HepG2 (cell line): ENCODE results near the gene TPM1. TPM values are rescaled to one million over a fixed set of nuclear protein-coding genes. Genes with fewer than 3 reads are reported as not detected.

ENCODE experiments used
- ATAC-seq: fragments of 200-7000 bp; cut with Tn5 transposase; 3 replicates; pipeline ENCODE4 v1.9.1; 2020; ENCODE audit warnings: mild to moderate bottlenecking, moderate library complexity
- BruUV-seq: library from RNA; stranded (reverse); fragments of 400-500 nt; replicated peaks from 2 replicates; lab custom pipeline; 2021; lab: Mats Ljungman, UMichigan
- CTCF ChIA-PET: fragments of 300-600 bp; formaldehyde crosslinking; extraction: SDS; loops from one replicate; lab custom pipeline; 2021; ENCODE audit warnings: low total read pairs, inconsistent platforms, low intra/inter-chr PET ratio; lab: Yijun Ruan, JAX
- POLR2A ChIA-PET: fragments of 350-600 bp; sonication (Branson Sonifier 250); formaldehyde crosslinking; loops from one replicate; lab custom pipeline; 2020; ENCODE audit warnings: antibody characterized with exemption, inconsistent platforms; lab: Yijun Ruan, JAX
- DNase-seq: peaks from one replicate; pipeline ENCODE4 v3.0.0-alpha.2; 2015; ENCODE audit warnings: low spot score
- FAIRE-seq: peaks from 3 replicates; lab custom pipeline; 2011; peaks lifted over from hg19 to GRCh38; lab: Jason Lieb, UNC
- H2AFZ ChIP-seq: one replicate; pipeline ENCODE4 v1.6.1; 2011; ENCODE audit warnings: low read length, inconsistent platforms
- H3K27ac ChIP-seq: fragments of 300-600 bp; 3 replicates; pipeline ENCODE4 v1.8.0; 2011; ENCODE audit warnings: mixed run types, mild to moderate bottlenecking, mixed read lengths, low read length, inconsistent platforms; ENCODE audit not compliant: insufficient read depth; ENCODE audit errors: extremely low read length
- H3K27me3 ChIP-seq, 2 experiments: fragments of 200-600 bp in 1 of 2; 2 replicates in 1 of 2; 3 replicates in 1 of 2; pipeline versions ENCODE4 v1.6.0 to v1.8.0; 2011; ENCODE audit warnings: low read length in 2 of 2, mild to moderate bottlenecking in 2 of 2, moderate library complexity in 2 of 2, inconsistent platforms in 1 of 2; ENCODE audit not compliant: insufficient read depth in 2 of 2, control insufficient read depth in 1 of 2
- H3K36me3 ChIP-seq, 2 experiments: fragments of 200-600 bp in 1 of 2; replicated peaks in 1 of 2; 2 replicates in 1 of 2; 3 replicates in 1 of 2; pipeline versions ENCODE4 v1.5.1 to v1.8.0; 2011; ENCODE audit warnings: low read length in 2 of 2, inconsistent platforms in 1 of 2; ENCODE audit not compliant: insufficient read depth in 2 of 2, control insufficient read depth in 1 of 2
- H3K4me1 ChIP-seq: 2 replicates; pipeline ENCODE4 v1.5.1; 2012; ENCODE audit warnings: low read length, inconsistent platforms; ENCODE audit not compliant: insufficient read depth
- H3K4me2 ChIP-seq: 2 replicates; pipeline ENCODE4 v1.6.0; 2011; ENCODE audit warnings: low read depth, low read length, inconsistent platforms
- H3K4me3 ChIP-seq, 3 experiments: fragments of 200-600 bp in 1 of 3; sonication (generic), shearing (Covaris generic) in 1 of 3; replicated peaks in 1 of 3; 2 replicates each; pipeline ENCODE4 v1.5.1; 2011 to 2016; ENCODE audit warnings: low read length in 3 of 3, inconsistent platforms in 2 of 3, low read depth in 2 of 3, mild to moderate bottlenecking in 2 of 3, control low read depth in 1 of 3, mixed read lengths in 1 of 3; ENCODE audit not compliant: insufficient read depth in 1 of 3
- H3K79me2 ChIP-seq: one replicate; pipeline ENCODE4 v1.6.1; 2011; ENCODE audit warnings: low read length, inconsistent platforms; ENCODE audit not compliant: insufficient read depth
- H3K9ac ChIP-seq: 2 replicates; pipeline ENCODE4 v1.6.0; 2011; ENCODE audit warnings: mild to moderate bottlenecking, low read depth, low read length, inconsistent platforms; ENCODE audit not compliant: insufficient read depth
- H3K9me3 ChIP-seq: 2 replicates; pipeline ENCODE4 v1.5.1; 2012; ENCODE audit warnings: mild to moderate bottlenecking, low read length
- H4K20me1 ChIP-seq: 2 replicates; pipeline ENCODE4 v1.6.0; 2011; ENCODE audit warnings: inconsistent platforms, mild to moderate bottlenecking, low read length, moderate library complexity; ENCODE audit not compliant: insufficient read depth
- ATAD3A ChIP-seq: sonication (generic); formaldehyde crosslinking; IDR thresholded peaks from 2 replicates; pipeline ENCODE4 v1.4.0; 2020; ENCODE audit warnings: missing genetic modification reagents
- EP300 ChIP-seq, 3 experiments: sonication (generic) in 1 of 3; formaldehyde crosslinking in 1 of 3; IDR thresholded peaks; 2 replicates each; pipeline versions ENCODE4 v1.5.1 to v1.6.1; 2011 to 2020; ENCODE audit warnings: low read depth in 2 of 3, low read length in 2 of 3, borderline replicate concordance in 1 of 3, improper control_type of control experiment in 1 of 3, mild to moderate bottlenecking in 1 of 3, missing genetic modification reagents in 1 of 3, moderate library complexity in 1 of 3
- KLF15 ChIP-seq: sonication (generic); formaldehyde crosslinking; IDR thresholded peaks from 2 replicates; pipeline ENCODE4 v1.8.1; 2023; ENCODE audit warnings: borderline replicate concordance, mild to moderate bottlenecking, inconsistent platforms, missing genetic modification reagents, mixed read lengths
- MEIS1 ChIP-seq: sonication (generic); formaldehyde crosslinking; IDR thresholded peaks from 2 replicates; pipeline ENCODE4 v1.9.0; 2021; ENCODE audit warnings: mild to moderate bottlenecking, missing genetic modification reagents, moderate library complexity, borderline replicate concordance
- NFE2L1 ChIP-seq: sonication (generic); formaldehyde crosslinking; IDR thresholded peaks from 2 replicates; pipeline ENCODE4 v1.4.0; 2020; ENCODE audit warnings: missing genetic modification reagents, mild to moderate bottlenecking, borderline replicate concordance
- RARG ChIP-seq: sonication (generic); formaldehyde crosslinking; IDR thresholded peaks from 2 replicates; pipeline ENCODE4 v1.4.0; 2020; ENCODE audit warnings: low read depth, mild to moderate bottlenecking, missing genetic modification reagents
- RCOR2 ChIP-seq: IDR thresholded peaks from 2 replicates; pipeline ENCODE4 v1.6.1; 2016; ENCODE audit warnings: missing biosample characterization, missing genetic modification reagents
- REPIN1 ChIP-seq: sonication (generic); formaldehyde crosslinking; IDR thresholded peaks from 2 replicates; pipeline ENCODE4 v1.8.0; 2022; ENCODE audit warnings: missing genetic modification reagents, low read depth, mild to moderate bottlenecking, borderline replicate concordance
- RXRA ChIP-seq: sonication (generic); formaldehyde crosslinking; IDR thresholded peaks from 2 replicates; pipeline ENCODE4 v1.5.1; 2020; ENCODE audit warnings: missing genetic modification reagents
- SSRP1 ChIP-seq: IDR thresholded peaks from 2 replicates; pipeline ENCODE4 v1.6.1; 2016; ENCODE audit warnings: control low read depth
- XBP1 ChIP-seq: sonication (generic); formaldehyde crosslinking; IDR thresholded peaks from 2 replicates; pipeline ENCODE4 v1.5.0; 2020; ENCODE audit warnings: missing genetic modification reagents
- YY1 ChIP-seq: IDR thresholded peaks from 2 replicates; pipeline ENCODE4 v1.6.1; 2011; ENCODE audit warnings: low read length, low read depth, moderate library complexity, mild to moderate bottlenecking; ENCODE audit not compliant: insufficient read depth, insufficient replicate concordance
- ZNF124 ChIP-seq: sonication (generic); formaldehyde crosslinking; IDR thresholded peaks from 2 replicates; pipeline ENCODE4 v1.4.0; 2020; ENCODE audit warnings: missing genetic modification reagents
- ZNF296 ChIP-seq: sonication (generic); formaldehyde crosslinking; conservative IDR thresholded peaks from 2 replicates; pipeline ENCODE4 v1.5.0; 2020; ENCODE audit warnings: mild to moderate bottlenecking, missing genetic modification reagents
- ZNF607 ChIP-seq: sonication (generic); formaldehyde crosslinking; IDR thresholded peaks from 2 replicates; pipeline ENCODE4 v1.5.1; 2020; ENCODE audit warnings: missing genetic modification reagents, mild to moderate bottlenecking, borderline replicate concordance
- ZNF749 ChIP-seq: sonication (generic); formaldehyde crosslinking; IDR thresholded peaks from 2 replicates; pipeline ENCODE4 v1.8.0; 2022; ENCODE audit warnings: mild to moderate bottlenecking, missing genetic modification reagents, moderate library complexity, borderline replicate concordance
- ZNF839 ChIP-seq: sonication (generic); formaldehyde crosslinking; IDR thresholded peaks from 2 replicates; pipeline ENCODE4 v1.4.0; 2020; ENCODE audit warnings: missing genetic modification reagents, mild to moderate bottlenecking, borderline replicate concordance
- ZNF850 ChIP-seq: sonication (generic); formaldehyde crosslinking; conservative IDR thresholded peaks from 2 replicates; pipeline ENCODE4 v1.9.0; 2021; ENCODE audit warnings: mild to moderate bottlenecking, missing genetic modification reagents
- ZSCAN22 ChIP-seq: sonication (generic); formaldehyde crosslinking; IDR thresholded peaks from 2 replicates; pipeline ENCODE4 v1.4.0; 2020; ENCODE audit warnings: mild to moderate bottlenecking, missing genetic modification reagents
- WGBS: methylation state at CpG from one replicate; pipeline ENCODE4 v1.1.6; 2017; ENCODE audit warnings: low lambda C conversion rate; 5-methylcytosine and 5-hydroxymethylcytosine counted together
- in situ Hi-C: cut with HindIII; loops from 2 replicates; pipeline ENCODE4 v1.10.0; 2017; ENCODE audit warnings: low pct_unique_long_range_greater_than_20kb; ENCODE audit not compliant: extremely low pct_ligation_motif_present
- intact Hi-C: fragments of 100-400 bp; cut with micrococcal nuclease; formaldehyde crosslinking; loops from one replicate; pipeline ENCODE4 v1.10.0; 2022; ENCODE audit not compliant: unreplicated experiment
- polyA plus RNA-seq, 8 experiments: library from polyadenylated mRNA; depleted of rRNA in 3 of 8; stranded (reverse) in 7 of 8; unstranded in 1 of 8; fragments of >200 nt; fragmentation: Illumina TruSeq in 4 of 8; extraction: Trizol in 4 of 8; gene quantifications; 2 replicates each; pipeline versions ENCODE4 v1.2.1 to v1.2.3, GENCODE V29; 2011 to 2016; ENCODE audit warnings: low read depth in 4 of 8, missing spikeins in 1 of 8, mixed read lengths in 1 of 8; ENCODE audit not compliant: insufficient read depth in 1 of 8
- total RNA-seq, 5 experiments: library from RNA; depleted of rRNA; stranded (reverse); fragments of >200 nt; fragmentation: Illumina TruSeq; extraction: Trizol; gene quantifications; 2 replicates each; pipeline ENCODE4 v1.2.3, GENCODE V29; 2016; ENCODE audit warnings: low read depth in 1 of 5
- TF ChIP-seq, protein P1 (sequence below): sonication (generic); formaldehyde crosslinking; IDR thresholded peaks from 2 replicates; pipeline ENCODE4 v1.5.1; 2020; ENCODE audit warnings: missing genetic modification reagents, mild to moderate bottlenecking, borderline replicate concordance
- TF ChIP-seq, protein P2 (sequence below): sonication (generic); formaldehyde crosslinking; IDR thresholded peaks from 2 replicates; pipeline ENCODE4 v1.5.0; 2020; ENCODE audit warnings: mild to moderate bottlenecking, missing genetic modification reagents, moderate library complexity

The TPM1 gene
- total and polyA plus RNA-seq, 2 of the 13 experiments (the other 11 are each of a cell fraction or from before 2014, with no cell fraction given), result 98.9 to 109 TPM

DNA sequence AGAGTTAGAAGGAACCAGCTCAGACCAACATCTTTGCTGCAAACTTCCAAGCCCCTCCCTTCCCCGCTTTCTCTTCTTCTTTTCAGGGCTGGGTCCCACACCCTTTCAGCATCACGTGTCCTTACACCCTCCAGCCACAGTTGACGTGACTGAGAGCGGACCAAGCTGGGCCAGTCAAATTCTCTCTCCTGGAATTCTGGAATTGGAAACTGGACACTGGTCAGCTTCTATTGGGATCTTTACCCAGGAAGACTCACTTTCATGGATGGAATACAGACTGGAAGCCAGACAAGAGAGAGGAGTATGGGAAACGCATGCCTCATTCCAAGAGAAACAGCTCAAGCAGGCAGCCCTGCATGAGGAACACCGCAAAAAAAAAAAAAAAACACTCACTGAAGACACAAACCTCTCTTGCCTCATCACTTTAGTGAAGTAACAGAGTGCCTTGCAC, 12.4 kb upstream of the TPM1 start (continued):
- TF ChIP-seq ZNF124 (no peak), SSRP1 (CRISPR knock-in tag) (no peak), ZNF850 (CRISPR knock-in tag) (no peak), ZNF296 (CRISPR knock-in tag) (no peak), ZNF749 (CRISPR knock-in tag) (no peak)

DNA sequence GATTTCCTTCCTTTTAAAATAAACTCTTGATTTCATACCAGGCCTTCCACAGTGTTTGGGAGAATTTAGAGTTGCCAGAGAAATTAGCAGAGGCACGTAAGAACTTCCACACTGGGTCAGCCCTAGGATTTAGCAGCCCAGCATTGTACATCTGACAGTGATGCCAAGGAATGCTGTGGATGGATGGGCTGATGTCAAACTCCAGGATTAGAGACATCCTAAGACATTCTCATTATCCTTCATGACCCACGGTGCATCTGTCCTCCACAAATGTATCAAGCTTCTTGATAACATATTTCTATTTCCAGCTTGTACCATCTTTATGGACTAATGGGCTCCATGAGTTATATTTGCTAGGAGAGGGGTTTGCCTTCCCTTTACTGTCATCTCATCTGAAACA, 8.0 kb upstream of the TPM1 start:
- FAIRE-seq (no peak), ATAC-seq (no peak), DNase-seq (no peak)
- Histone ChIP-seq H4K20me1 (no peaks in the 10 kb centered on the region), H3K9me3 (no peaks in the 10 kb centered on the region), H3K4me1 (peaks cover 10% of the 10 kb centered on the region), H3K4me3 (no peak overlapping the region), H3K9ac (no peak overlapping the region), H3K79me2 (no peaks in the 10 kb centered on the region), H3K36me3 (no peaks in the 10 kb centered on the region), H3K4me2 (no peak overlapping the region), H3K27me3 (no peaks in the 10 kb centered on the region), H2AFZ (no peak overlapping the region), H3K27ac (no peak overlapping the region)
- BruUV-seq, result no TSS peak
- intact Hi-C loops, result no loop called here
- ChIA-PET CTCF (interaction anchor here (1.7 kb wide), 1 partner anchor 252 kb away, joined by 4 read pairs; no protein-coding TSS in a partner anchor), POLR2A (no interaction called here)
- in situ Hi-C loops, result no loop called here
- WGBS, result 55% methylated on average over 2 of the region's 2 CpGs
- TF ChIP-seq REPIN1 (CRISPR knock-in tag), result no peak
- no peak for TF ChIP-seq MEIS1 (CRISPR knock-in tag)
- TF ChIP-seq RCOR2 (CRISPR knock-in tag), result no peak
- no peak for TF ChIP-seq RXRA (CRISPR knock-in tag)
- TF ChIP-seq ATAD3A (CRISPR knock-in tag), result no peak
- TF ChIP-seq, protein P1, sequence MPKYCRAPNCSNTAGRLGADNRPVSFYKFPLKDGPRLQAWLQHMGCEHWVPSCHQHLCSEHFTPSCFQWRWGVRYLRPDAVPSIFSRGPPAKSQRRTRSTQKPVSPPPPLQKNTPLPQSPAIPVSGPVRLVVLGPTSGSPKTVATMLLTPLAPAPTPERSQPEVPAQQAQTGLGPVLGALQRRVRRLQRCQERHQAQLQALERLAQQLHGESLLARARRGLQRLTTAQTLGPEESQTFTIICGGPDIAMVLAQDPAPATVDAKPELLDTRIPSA (CRISPR knock-in tag), result no peak
- no peak for TF ChIP-seq NFE2L1 (CRISPR knock-in tag)
- TF ChIP-seq, protein P2, sequence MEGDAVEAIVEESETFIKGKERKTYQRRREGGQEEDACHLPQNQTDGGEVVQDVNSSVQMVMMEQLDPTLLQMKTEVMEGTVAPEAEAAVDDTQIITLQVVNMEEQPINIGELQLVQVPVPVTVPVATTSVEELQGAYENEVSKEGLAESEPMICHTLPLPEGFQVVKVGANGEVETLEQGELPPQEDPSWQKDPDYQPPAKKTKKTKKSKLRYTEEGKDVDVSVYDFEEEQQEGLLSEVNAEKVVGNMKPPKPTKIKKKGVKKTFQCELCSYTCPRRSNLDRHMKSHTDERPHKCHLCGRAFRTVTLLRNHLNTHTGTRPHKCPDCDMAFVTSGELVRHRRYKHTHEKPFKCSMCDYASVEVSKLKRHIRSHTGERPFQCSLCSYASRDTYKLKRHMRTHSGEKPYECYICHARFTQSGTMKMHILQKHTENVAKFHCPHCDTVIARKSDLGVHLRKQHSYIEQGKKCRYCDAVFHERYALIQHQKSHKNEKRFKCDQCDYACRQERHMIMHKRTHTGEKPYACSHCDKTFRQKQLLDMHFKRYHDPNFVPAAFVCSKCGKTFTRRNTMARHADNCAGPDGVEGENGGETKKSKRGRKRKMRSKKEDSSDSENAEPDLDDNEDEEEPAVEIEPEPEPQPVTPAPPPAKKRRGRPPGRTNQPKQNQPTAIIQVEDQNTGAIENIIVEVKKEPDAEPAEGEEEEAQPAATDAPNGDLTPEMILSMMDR (CRISPR knock-in tag), result no peak
- TF ChIP-seq ZNF839, result no peak
- TF ChIP-seq ZNF607 (CRISPR knock-in tag), result no peak
- no peak for TF ChIP-seq YY1
- no peak for TF ChIP-seq KLF15
- TF ChIP-seq ZSCAN22, result no peak
- TF ChIP-seq XBP1, result no peak
- TF ChIP-seq EP300 (IDR thresholded peaks at IDR 0.05; ENCODE audit: low read depth in 2 of 2, low read length in 2 of 2), result no peak
- no peak for TF ChIP-seq EP300 (CRISPR knock-in tag; IDR thresholded peaks at IDR 0.05; ENCODE audit: borderline replicate concordance)
- no peak for TF ChIP-seq RARG (CRISPR knock-in tag)
